ENCODE measurements around the gene BMPR1A. TPM values are rescaled to one million over a fixed set of nuclear protein-coding genes. Genes with fewer than 3 reads are reported as not detected.

BMPR1A gene
- total and polyA plus RNA-seq, 2 of the 13 experiments (the other 11 are each of a cell fraction or from before 2014, with no cell fraction given): 17.8 to 44.2 TPM

DNA sequence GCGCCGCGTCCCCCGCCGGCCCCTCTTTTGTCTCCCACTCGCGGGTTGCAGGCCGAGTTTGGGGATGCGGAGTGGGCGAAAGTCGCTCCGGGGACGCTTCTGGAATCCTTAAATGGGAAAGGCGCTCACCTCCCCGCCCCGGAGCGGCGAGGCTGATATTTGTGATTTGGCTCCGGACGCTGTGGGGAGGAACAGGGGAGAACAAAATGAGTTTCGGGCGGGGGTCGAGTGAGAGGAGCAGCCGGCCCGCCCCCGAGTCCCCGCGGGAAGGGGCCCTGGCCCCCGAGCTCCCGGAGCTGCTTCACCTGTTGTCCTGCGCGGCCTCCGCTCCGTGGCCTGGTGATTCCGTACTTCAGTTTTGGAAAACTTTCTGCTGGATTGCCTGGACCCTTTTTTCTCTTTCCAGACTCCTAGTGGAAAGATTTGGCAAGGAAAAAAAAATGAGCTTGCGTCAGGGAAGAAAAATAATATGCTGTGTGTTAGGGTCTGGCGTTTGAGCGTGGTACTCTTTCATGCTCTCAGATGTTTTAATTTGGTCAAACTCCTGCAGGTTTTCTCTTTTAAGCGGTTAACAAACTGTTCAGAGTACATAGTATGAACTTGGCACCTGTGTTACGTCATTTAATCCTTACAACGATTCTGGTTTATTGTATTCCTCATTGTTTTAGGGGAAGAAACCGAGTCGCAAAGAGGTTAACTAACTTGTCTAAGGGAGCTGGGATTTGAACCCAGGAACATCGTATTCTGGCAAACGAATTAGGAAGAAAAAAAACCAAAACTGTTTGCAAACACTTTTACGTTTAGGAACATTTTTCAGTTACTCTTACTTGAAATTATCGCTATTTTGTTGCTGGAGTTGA, 924 bp downstream of the BMPR1A start (continued):
- TF ChIP-seq ZNF614 (CRISPR knock-in tag; IDR thresholded peaks at IDR 0.05; ENCODE audit: borderline replicate concordance) (peak; percentile 12; the same call in 1 of the 2 replicates), RBFOX2 (IDR thresholded peaks at IDR 0.05; ENCODE audit: low read depth, low read length) (peak; percentile 0; the same call in 1 of the 2 replicates), EZH2 (conservative IDR thresholded peaks at IDR 0.05; ENCODE audit: low read depth, low read length) (no peak), TBX3 (IDR thresholded peaks at IDR 0.05; ENCODE audit: borderline replicate concordance) (no peak), SP2 (CRISPR knock-in tag; IDR thresholded peaks at IDR 0.05) (no peak), ZNF761 (CRISPR knock-in tag; conservative IDR thresholded peaks at IDR 0.05) (0 out of 2 replicates have a peak, but pooled peaks have one; percentile 27), DR1 (CRISPR knock-in tag; IDR thresholded peaks at IDR 0.05) (no peak), ARNTL (CRISPR knock-in tag; IDR thresholded peaks at IDR 0.05) (no peak), SP1 (IDR thresholded peaks at IDR 0.05) (no peak), SP1 (CRISPR knock-in tag; IDR thresholded peaks at IDR 0.05) (0 out of 2 replicates have a peak, but pooled peaks have one; percentile 24), ATF2 (CRISPR knock-in tag; IDR thresholded peaks at IDR 0.05) (0 out of 2 replicates have a peak, but pooled peaks have one; percentile 4), KDM4B (CRISPR knock-in tag; IDR thresholded peaks at IDR 0.05) (no peak), ZNF615 (CRISPR knock-in tag; IDR thresholded peaks at IDR 0.05; ENCODE audit: borderline replicate concordance) (no peak), SAP130 (CRISPR knock-in tag; IDR thresholded peaks at IDR 0.05; ENCODE audit: low read depth) (peak; percentile 29; the same call in 1 of the 2 replicates), SNAI1 (CRISPR knock-in tag; IDR thresholded peaks at IDR 0.05; ENCODE audit: borderline replicate concordance) (0 out of 2 replicates have a peak, but pooled peaks have one; percentile 41)
- TF ChIP-seq, protein P1, sequence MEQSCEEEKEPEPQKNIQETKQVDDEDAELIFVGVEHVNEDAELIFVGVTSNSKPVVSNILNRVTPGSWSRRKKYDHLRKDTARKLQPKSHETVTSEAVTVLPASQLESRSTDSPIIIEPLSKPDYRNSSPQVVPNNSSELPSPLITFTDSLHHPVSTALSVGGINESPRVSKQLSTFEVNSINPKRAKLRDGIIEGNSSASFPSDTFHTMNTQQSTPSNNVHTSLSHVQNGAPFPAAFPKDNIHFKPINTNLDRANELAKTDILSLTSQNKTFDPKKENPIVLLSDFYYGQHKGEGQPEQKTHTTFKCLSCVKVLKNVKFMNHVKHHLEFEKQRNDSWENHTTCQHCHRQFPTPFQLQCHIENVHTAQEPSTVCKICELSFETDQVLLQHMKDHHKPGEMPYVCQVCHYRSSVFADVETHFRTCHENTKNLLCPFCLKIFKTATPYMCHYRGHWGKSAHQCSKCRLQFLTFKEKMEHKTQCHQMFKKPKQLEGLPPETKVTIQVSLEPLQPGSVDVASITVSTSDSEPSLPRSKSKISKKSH (CRISPR knock-in tag; IDR thresholded peaks at IDR 0.05; ENCODE audit: borderline replicate concordance): no peak
- TF ChIP-seq, protein P2, sequence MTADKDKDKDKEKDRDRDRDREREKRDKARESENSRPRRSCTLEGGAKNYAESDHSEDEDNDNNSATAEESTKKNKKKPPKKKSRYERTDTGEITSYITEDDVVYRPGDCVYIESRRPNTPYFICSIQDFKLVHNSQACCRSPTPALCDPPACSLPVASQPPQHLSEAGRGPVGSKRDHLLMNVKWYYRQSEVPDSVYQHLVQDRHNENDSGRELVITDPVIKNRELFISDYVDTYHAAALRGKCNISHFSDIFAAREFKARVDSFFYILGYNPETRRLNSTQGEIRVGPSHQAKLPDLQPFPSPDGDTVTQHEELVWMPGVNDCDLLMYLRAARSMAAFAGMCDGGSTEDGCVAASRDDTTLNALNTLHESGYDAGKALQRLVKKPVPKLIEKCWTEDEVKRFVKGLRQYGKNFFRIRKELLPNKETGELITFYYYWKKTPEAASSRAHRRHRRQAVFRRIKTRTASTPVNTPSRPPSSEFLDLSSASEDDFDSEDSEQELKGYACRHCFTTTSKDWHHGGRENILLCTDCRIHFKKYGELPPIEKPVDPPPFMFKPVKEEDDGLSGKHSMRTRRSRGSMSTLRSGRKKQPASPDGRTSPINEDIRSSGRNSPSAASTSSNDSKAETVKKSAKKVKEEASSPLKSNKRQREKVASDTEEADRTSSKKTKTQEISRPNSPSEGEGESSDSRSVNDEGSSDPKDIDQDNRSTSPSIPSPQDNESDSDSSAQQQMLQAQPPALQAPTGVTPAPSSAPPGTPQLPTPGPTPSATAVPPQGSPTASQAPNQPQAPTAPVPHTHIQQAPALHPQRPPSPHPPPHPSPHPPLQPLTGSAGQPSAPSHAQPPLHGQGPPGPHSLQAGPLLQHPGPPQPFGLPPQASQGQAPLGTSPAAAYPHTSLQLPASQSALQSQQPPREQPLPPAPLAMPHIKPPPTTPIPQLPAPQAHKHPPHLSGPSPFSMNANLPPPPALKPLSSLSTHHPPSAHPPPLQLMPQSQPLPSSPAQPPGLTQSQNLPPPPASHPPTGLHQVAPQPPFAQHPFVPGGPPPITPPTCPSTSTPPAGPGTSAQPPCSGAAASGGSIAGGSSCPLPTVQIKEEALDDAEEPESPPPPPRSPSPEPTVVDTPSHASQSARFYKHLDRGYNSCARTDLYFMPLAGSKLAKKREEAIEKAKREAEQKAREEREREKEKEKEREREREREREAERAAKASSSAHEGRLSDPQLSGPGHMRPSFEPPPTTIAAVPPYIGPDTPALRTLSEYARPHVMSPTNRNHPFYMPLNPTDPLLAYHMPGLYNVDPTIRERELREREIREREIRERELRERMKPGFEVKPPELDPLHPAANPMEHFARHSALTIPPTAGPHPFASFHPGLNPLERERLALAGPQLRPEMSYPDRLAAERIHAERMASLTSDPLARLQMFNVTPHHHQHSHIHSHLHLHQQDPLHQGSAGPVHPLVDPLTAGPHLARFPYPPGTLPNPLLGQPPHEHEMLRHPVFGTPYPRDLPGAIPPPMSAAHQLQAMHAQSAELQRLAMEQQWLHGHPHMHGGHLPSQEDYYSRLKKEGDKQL (CRISPR knock-in tag; IDR thresholded peaks at IDR 0.05; ENCODE audit: low read depth): no peak
- TF ChIP-seq, protein P3, sequence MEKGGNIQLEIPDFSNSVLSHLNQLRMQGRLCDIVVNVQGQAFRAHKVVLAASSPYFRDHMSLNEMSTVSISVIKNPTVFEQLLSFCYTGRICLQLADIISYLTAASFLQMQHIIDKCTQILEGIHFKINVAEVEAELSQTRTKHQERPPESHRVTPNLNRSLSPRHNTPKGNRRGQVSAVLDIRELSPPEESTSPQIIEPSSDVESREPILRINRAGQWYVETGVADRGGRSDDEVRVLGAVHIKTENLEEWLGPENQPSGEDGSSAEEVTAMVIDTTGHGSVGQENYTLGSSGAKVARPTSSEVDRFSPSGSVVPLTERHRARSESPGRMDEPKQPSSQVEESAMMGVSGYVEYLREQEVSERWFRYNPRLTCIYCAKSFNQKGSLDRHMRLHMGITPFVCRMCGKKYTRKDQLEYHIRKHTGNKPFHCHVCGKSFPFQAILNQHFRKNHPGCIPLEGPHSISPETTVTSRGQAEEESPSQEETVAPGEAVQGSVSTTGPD (CRISPR knock-in tag; IDR thresholded peaks at IDR 0.05): no peak

All from HepG2 (cell line).